ENCODE results near the gene CCT8. TPM values are rescaled to one million over a fixed set of nuclear protein-coding genes. Genes with fewer than 3 reads are reported as not detected.
A peak's percentile ranks its signal among the peaks of the same experiment; 100 is the strongest.

Gene CCT8
- total and polyA plus RNA-seq, 2 donors (not counting 1 experiment from before 2014, with no cell fraction given) = 59.2 to 92.8 TPM

- peak overlapping the region; percentile 83 for H2AFZ ChIP-seq (ENCODE audit: insufficient read depth, low read depth, low read length, poor library complexity, severe bottlenecking)
- no peaks in the 10 kb centered on the region for H3K27me3 Mint-ChIP-seq
- intact Hi-C loops (cut with micrococcal nuclease) = loop anchor here (1.0 to 5.0 kb wide), 7 partner anchors 49 to 299 kb away; partner anchors contain the start of genes LTN1, RWDD2B and USP16
- peaks cover 0 to 8% (median 0%) of the 10 kb centered on the region in 3 donors for H3K9me3 ChIP-seq (ENCODE audit: control extremely low read depth in 1 of 3, control insufficient read depth in 2 of 3, insufficient read depth in 1 of 3, low read length in 2 of 3)
- no peaks in the 10 kb centered on the region for H3K27me3 ChIP-seq (replicated peaks in 1 of 4; ENCODE audit: control extremely low read depth in 1 of 4, control insufficient read depth in 3 of 4, insufficient read depth in 4 of 4, low read length in 3 of 4)
- TF ChIP-seq EZH2 (IDR thresholded peaks at IDR 0.05; ENCODE audit: borderline replicate concordance, insufficient read depth, low read depth, low read length, poor library complexity, severe bottlenecking) (no peak), CTCF (IDR thresholded peaks at IDR 0.05) (no peak)
- peak overlapping the region; percentile 72 to 99 (median 95) for H3K4me3 ChIP-seq (ENCODE audit: control extremely low read depth in 1 of 5, extremely low read depth in 1 of 5, insufficient read depth in 1 of 5, low read depth in 2 of 5, low read length in 4 of 5)
- WGBS (ENCODE audit: insufficient coverage) = under 1% methylated on average over 13 of the region's 13 CpGs
- H3K4me1 Mint-ChIP-seq = peaks cover 55% of the 10 kb centered on the region
- peaks cover 2 to 12% of the 10 kb centered on the region in 2 experiments for H3K36me3 ChIP-seq (replicated peaks in 1 of 2; ENCODE audit: control extremely low read depth in 1 of 2, control insufficient read depth in 1 of 2, extremely low read depth in 1 of 2, insufficient read depth in 2 of 2, low read length in 1 of 2)
- H3K4me1 ChIP-seq (ENCODE audit: control insufficient read depth in 2 of 2, insufficient read depth in 2 of 2, low read length in 2 of 2) = peaks cover 24 to 31% of the 10 kb centered on the region in 2 donors
- no peaks in the 10 kb centered on the region for H3K9me3 Mint-ChIP-seq (ENCODE audit: insufficient read depth)
- H4K20me1 ChIP-seq (ENCODE audit: control insufficient read depth, insufficient read depth, low read length, poor library complexity, severe bottlenecking) = peaks cover 27% of the 10 kb centered on the region
- ChIA-PET POLR2A (interaction anchor here (1.2 to 1.7 kb wide), 2 partner anchors 48 to 70 kb away, joined by 5 to 8 read pairs; partner anchors contain the start of gene USP16), CTCF (interaction anchor here (1.3 to 1.8 kb wide), 3 partner anchors 13 to 299 kb away, joined by 3 to 5 read pairs (median 3); no protein-coding TSS in a partner anchor)
- no peak for ATAC-seq (ENCODE audit: low read depth)
- H3K9ac ChIP-seq (ENCODE audit: low read length) = peak overlapping the region; percentile 90
- no peak for DNase-seq
- peak overlapping the region; percentile 65 to 80 for H3K27ac ChIP-seq (ENCODE audit: low read length in 2 of 2)
- peak overlapping the region; percentile 99 for H3K4me3 Mint-ChIP-seq
- peak overlapping the region; percentile 87 for H3K4me2 ChIP-seq (replicated peaks; ENCODE audit: low read depth, low read length, poor library complexity, severe bottlenecking)
- peaks cover 38% of the 10 kb centered on the region for H3K79me2 ChIP-seq (ENCODE audit: control insufficient read depth, insufficient read depth, low read length)
- H3K27ac Mint-ChIP-seq = peak overlapping the region; percentile 96
Measured at GRCh38 chr21:29072873-29073221, 601 bp downstream of the CCT8 start.

DNA sequence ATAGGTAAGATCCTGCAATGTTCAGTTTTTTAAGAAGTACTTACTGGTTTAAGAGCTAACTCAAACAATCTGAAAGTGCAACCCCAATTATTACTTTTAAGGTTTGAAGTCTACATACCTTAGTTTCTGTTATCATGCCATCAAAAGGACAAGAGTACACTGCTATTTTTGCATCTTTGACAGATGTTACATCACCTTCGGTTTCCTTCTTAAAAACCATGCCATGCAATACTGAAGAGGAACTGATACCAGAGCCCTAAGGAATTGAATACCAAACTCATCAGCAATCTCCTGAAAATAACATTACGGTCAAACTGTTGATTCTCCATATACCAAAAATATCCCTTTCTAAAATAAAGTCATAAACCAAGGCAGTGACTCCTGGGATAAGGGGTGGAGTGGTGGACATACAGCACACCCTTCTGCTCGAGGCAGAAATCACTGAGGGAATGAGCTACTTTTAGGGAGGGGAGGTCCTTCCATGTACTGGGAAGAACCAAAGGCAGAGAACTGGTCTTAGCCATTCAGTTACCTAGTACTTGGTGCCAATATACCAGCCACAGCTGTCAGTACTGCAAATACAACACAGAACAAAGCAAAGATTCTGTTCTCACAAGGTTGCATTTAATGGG lies 8.5 kb downstream of the CCT8 start:
- Histone ChIP-seq H4K20me1 (ENCODE audit: control insufficient read depth, insufficient read depth, low read length, poor library complexity, severe bottlenecking) (peaks cover 23% of the 10 kb centered on the region), H3K4me2 (replicated peaks; ENCODE audit: low read depth, low read length, poor library complexity, severe bottlenecking) (peak overlapping the region; percentile 18), H3K36me3 (replicated peaks in 1 of 2; ENCODE audit: control extremely low read depth in 1 of 2, control insufficient read depth in 1 of 2, extremely low read depth in 1 of 2, insufficient read depth in 2 of 2, low read length in 1 of 2) (peaks cover 21 to 84% of the 10 kb centered on the region in 2 experiments), H3K9me3 (ENCODE audit: control extremely low read depth in 1 of 3, control insufficient read depth in 2 of 3, insufficient read depth in 1 of 3, low read length in 2 of 3) (no peaks in the 10 kb centered on the region), H3K4me1 (ENCODE audit: control insufficient read depth in 2 of 2, insufficient read depth in 2 of 2, low read length in 2 of 2) (peaks cover 6 to 9% of the 10 kb centered on the region in 2 donors), H3K27me3 (replicated peaks in 1 of 4; ENCODE audit: control extremely low read depth in 1 of 4, control insufficient read depth in 3 of 4, insufficient read depth in 4 of 4, low read length in 3 of 4) (no peaks in the 10 kb centered on the region), H3K79me2 (ENCODE audit: control insufficient read depth, insufficient read depth, low read length) (peaks cover 4% of the 10 kb centered on the region), H2AFZ (ENCODE audit: insufficient read depth, low read depth, low read length, poor library complexity, severe bottlenecking) (no peak overlapping the region), H3K27ac (ENCODE audit: low read length in 2 of 2) (peak overlapping the region in 1 of 2 donors; percentile 70), H3K4me3 (ENCODE audit: control extremely low read depth in 1 of 5, extremely low read depth in 1 of 5, insufficient read depth in 1 of 5, low read depth in 2 of 5, low read length in 4 of 5) (no peak overlapping the region), H3K9ac (ENCODE audit: low read length) (no peak overlapping the region)
- POLR2A ChIA-PET = interaction anchor here (0.7 to 0.8 kb wide), 3 partner anchors 10 to 161 kb away, joined by 3 to 6 read pairs (median 6); no protein-coding TSS in a partner anchor
- DNase-seq (peak; percentile 45), ATAC-seq (ENCODE audit: low read depth) (peak; percentile 51)
- H3K4me1 Mint-ChIP-seq = peaks cover 14% of the 10 kb centered on the region
- intact Hi-C loops (cut with micrococcal nuclease) = no loop called here
- peak overlapping the region; percentile 17 for H3K27ac Mint-ChIP-seq
- CTCF ChIA-PET = interaction anchor here (0.6 to 1.4 kb wide), 3 partner anchors 16 to 306 kb away, joined by 3 to 5 read pairs (median 4); no protein-coding TSS in a partner anchor
- TF ChIP-seq EZH2 (IDR thresholded peaks at IDR 0.05; ENCODE audit: borderline replicate concordance, insufficient read depth, low read depth, low read length, poor library complexity, severe bottlenecking) = no peak
- no peak for TF ChIP-seq CTCF (IDR thresholded peaks at IDR 0.05)
- H3K9me3 Mint-ChIP-seq (ENCODE audit: insufficient read depth) = no peaks in the 10 kb centered on the region
- H3K27me3 Mint-ChIP-seq = no peaks in the 10 kb centered on the region
- WGBS (ENCODE audit: insufficient coverage) = 0% methylated on average over 1 of the region's 3 CpGs
- H3K4me3 Mint-ChIP-seq = peak overlapping the region; percentile 5
